OCI-LY3 (cell line): Measurements from ENCODE around the gene SMIM7.

ENCODE experiments used
- H2AFZ ChIP-seq: fragments of 200-600, 300-600 bp; shearing (Covaris generic); 2 replicates; pipeline ENCODE4 v1.6.0; 2014; ENCODE audit warnings: antibody characterized with exemption, low read depth, low read length
- H3K27ac ChIP-seq: fragments of 200-600, 300-600 bp; sonication (generic); 2 replicates; pipeline ENCODE4 v1.5.1; 2014; ENCODE audit warnings: mild to moderate bottlenecking, low read length, moderate library complexity, mixed read lengths
- H3K27me3 ChIP-seq: fragments of 200-600, 300-600 bp; sonication (generic); 2 replicates; pipeline ENCODE4 v1.6.1; 2014; ENCODE audit warnings: low read depth, low read length, mixed read lengths
- H3K36me3 ChIP-seq: fragments of 200-600, 300-600 bp; sonication (generic); replicated peaks from 2 replicates; pipeline ENCODE3; 2014; ENCODE audit warnings: low read depth, low read length, mixed read lengths
- H3K4me1 ChIP-seq: fragments of 300-600, 200-600 bp; sonication (generic); 2 replicates; pipeline ENCODE4 v1.6.1; 2014; ENCODE audit warnings: low read length, mixed read lengths
- H3K4me2 ChIP-seq: fragments of 200-600, 300-600 bp; sonication (generic); 2 replicates; pipeline ENCODE4 v1.6.1; 2014; ENCODE audit warnings: low read length, mixed read lengths
- H3K4me3 ChIP-seq: fragments of 300-600, 200-600 bp; sonication (generic); 2 replicates; pipeline ENCODE4 v1.5.1; 2014; ENCODE audit warnings: antibody characterized with exemption, mild to moderate bottlenecking, low read length, moderate library complexity
- H3K79me2 ChIP-seq: fragments of 300-600, 200-600 bp; shearing (Covaris generic); 2 replicates; pipeline ENCODE4 v1.6.1; 2014; ENCODE audit warnings: mild to moderate bottlenecking, low read length, mixed read lengths
- H3K9ac ChIP-seq: fragments of 300-600, 200-600 bp; shearing (Covaris generic); 2 replicates; pipeline ENCODE4 v1.6.0; 2014; ENCODE audit warnings: mild to moderate bottlenecking, low read length, moderate library complexity
- H3K9me3 ChIP-seq: fragments of 200-600, 300-600 bp; shearing (Covaris generic); 2 replicates; pipeline ENCODE4 v1.6.1; 2014; ENCODE audit warnings: low read length, mixed read lengths; ENCODE audit not compliant: insufficient read depth
- H4K20me1 ChIP-seq: fragments of 200-600, 300-600 bp; sonication (generic); 2 replicates; pipeline ENCODE4 v1.6.1; 2016; ENCODE audit warnings: low read length, mixed read lengths; ENCODE audit not compliant: insufficient read depth
- CTCF ChIP-seq: fragments of 200-600, 300-600 bp; sonication (generic); IDR thresholded peaks from 2 replicates; pipeline ENCODE4 v1.5.1; 2014; ENCODE audit warnings: antibody characterized with exemption, low read length, low read depth
- EZH2phosphoT487 ChIP-seq: fragments of 200-600 bp; shearing (Covaris generic); IDR thresholded peaks from 2 replicates; pipeline ENCODE4 v1.6.1; 2018; ENCODE audit warnings: antibody characterized with exemption, mixed run types, low read depth

SMIM7 gene

GRCh38 chr19:16623066-16623465 lies 36.9 kb downstream of the SMIM7 start:
- Histone ChIP-seq H3K4me2 (no peak overlapping the region), H3K27ac (no peak overlapping the region), H3K4me3 (no peak overlapping the region), H3K9me3 (no peaks in the 10 kb centered on the region), H3K9ac (no peak overlapping the region), H3K79me2 (peaks cover 100% of the 10 kb centered on the region), H3K36me3 (peaks cover 28% of the 10 kb centered on the region), H4K20me1 (peaks cover 95% of the 10 kb centered on the region), H3K4me1 (peaks cover 19% of the 10 kb centered on the region), H3K27me3 (no peaks in the 10 kb centered on the region), H2AFZ (no peak overlapping the region)
- TF ChIP-seq EZH2phosphoT487 (no peak), CTCF (no peak)

GRCh38 chr19:16621165-16621800 lies 38.7 kb downstream of the SMIM7 start:
- no peaks in the 10 kb centered on the region for H3K9me3 ChIP-seq
- peaks cover 100% of the 10 kb centered on the region for H3K79me2 ChIP-seq
- no peak overlapping the region for H2AFZ ChIP-seq
- TF ChIP-seq CTCF (no peak), EZH2phosphoT487 (no peak)
- H3K36me3 ChIP-seq = peaks cover 26% of the 10 kb centered on the region
- peaks cover 100% of the 10 kb centered on the region for H4K20me1 ChIP-seq
- no peak overlapping the region for H3K27ac ChIP-seq
- H3K4me2 ChIP-seq = no peak overlapping the region
- no peak overlapping the region for H3K4me3 ChIP-seq
- H3K4me1 ChIP-seq = peaks cover 16% of the 10 kb centered on the region
- H3K27me3 ChIP-seq = no peaks in the 10 kb centered on the region
- no peak overlapping the region for H3K9ac ChIP-seq

GRCh38 chr19:16620584-16620983 lies 39.4 kb downstream of the SMIM7 start:
- peaks cover 100% of the 10 kb centered on the region for H3K79me2 ChIP-seq
- no peaks in the 10 kb centered on the region for H3K9me3 ChIP-seq
- H3K27ac ChIP-seq = no peak overlapping the region
- peaks cover 19% of the 10 kb centered on the region for H3K36me3 ChIP-seq
- peaks cover 11% of the 10 kb centered on the region for H3K4me1 ChIP-seq
- H4K20me1 ChIP-seq = peaks cover 100% of the 10 kb centered on the region
- no peak overlapping the region for H3K4me2 ChIP-seq
- no peak overlapping the region for H3K9ac ChIP-seq
- no peak for TF ChIP-seq EZH2phosphoT487
- TF ChIP-seq CTCF = no peak
- no peak overlapping the region for H2AFZ ChIP-seq
- no peaks in the 10 kb centered on the region for H3K27me3 ChIP-seq
- no peak overlapping the region for H3K4me3 ChIP-seq

GRCh38 chr19:16620018-16620417 lies 39.9 kb downstream of the SMIM7 start:
- Histone ChIP-seq H3K9me3 (no peaks in the 10 kb centered on the region), H2AFZ (no peak overlapping the region), H3K79me2 (peaks cover 100% of the 10 kb centered on the region), H3K36me3 (peaks cover 14% of the 10 kb centered on the region), H3K27ac (no peak overlapping the region), H3K4me3 (no peak overlapping the region), H3K4me1 (peaks cover 11% of the 10 kb centered on the region), H3K9ac (no peak overlapping the region), H3K27me3 (no peaks in the 10 kb centered on the region), H4K20me1 (peaks cover 100% of the 10 kb centered on the region), H3K4me2 (no peak overlapping the region)
- TF ChIP-seq EZH2phosphoT487 = no peak
- no peak for TF ChIP-seq CTCF
